Psoas muscle (tissue), 8 donors: ENCODE measurements around the gene ATP6AP1. TPM values are rescaled to one million over a fixed set of nuclear protein-coding genes. Genes with fewer than 3 reads are reported as not detected.

Source experiments
- ATAC-seq, 4 donors: fragments of 200-7000 bp; cut with Tn5 transposase; one replicate each; pipeline ENCODE4 v1.9.1; 2020; ENCODE audit warnings: moderate library complexity in 3 of 4, mild to moderate bottlenecking in 2 of 4
- DNase-seq, 2 donors: peaks; one replicate each; pipeline ENCODE4 v3.0.0-alpha.2; 2020
- H3K27ac ChIP-seq: fragments of 200-600 bp; one replicate; pipeline ENCODE4 v1.8.0; 2022
- H3K27me3 ChIP-seq, 3 donors: fragments of 200-600 bp in 1 of 3; one replicate each; pipeline versions ENCODE4 v1.6.1 to v1.8.0; 2013 to 2022; ENCODE audit warnings: low read length in 2 of 3, mild to moderate bottlenecking in 2 of 3, moderate library complexity in 1 of 3; ENCODE audit not compliant: insufficient read depth in 3 of 3
- H3K36me3 ChIP-seq, 2 donors: fragments of 200-600 bp in 1 of 2; one replicate each; pipeline versions ENCODE4 v1.6.1 to v1.8.0; 2013 to 2022; ENCODE audit warnings: low read depth in 1 of 2, mild to moderate bottlenecking in 1 of 2, moderate library complexity in 1 of 2; ENCODE audit not compliant: insufficient read depth in 1 of 2
- H3K4me1 ChIP-seq: fragments of 200-600 bp; one replicate; pipeline ENCODE4 v1.8.0; 2022
- H3K4me3 ChIP-seq: fragments of 200-600 bp; one replicate; pipeline ENCODE4 v1.8.0; 2022; ENCODE audit warnings: mild to moderate bottlenecking
- H3K9me3 ChIP-seq: fragments of 200-600 bp; one replicate; pipeline ENCODE4 v1.8.0; 2022
- WGBS, 3 donors: extraction: QIAGEN DNeasy Blood & Tissue Kit; methylation state at CpG; one replicate each; pipeline versions ENCODE4 v1.1.6 to v1.1.7; 2013; 5-methylcytosine and 5-hydroxymethylcytosine counted together
- intact Hi-C, 2 donors: fragments of 100-400 bp; cut with DNase I; formaldehyde crosslinking; loops; one replicate each; pipeline versions ENCODE4 v1.11.0 to v1.14.2; 2022
- polyA plus RNA-seq, 3 donors: library from polyadenylated mRNA; stranded (reverse); fragments of 200-250 nt; gene quantifications; one replicate each; pipeline ENCODE4 v1.2.3, GENCODE V29; 2013
- total RNA-seq, 4 donors: library from RNA; stranded (reverse); fragmentation: NEBNext Ultra II Directional in 2 of 4; extraction: Animal tissue kit (Norgen Biotek cat#: 25700) in 2 of 4; gene quantifications; one replicate each; pipeline versions ENCODE4 v1.2.1 to v1.2.4, GENCODE V29; 2021 to 2023
- TF ChIP-seq, protein P1 (sequence below): fragments of 200-600 bp; IDR thresholded peaks from one replicate; pipeline ENCODE4 v1.8.0; 2022; ENCODE audit warnings: antibody characterized with exemption
- donor health status: healthy with polysubstance abuse.
- donor health status: DM: no; HTN: no; CAD: no; lungs with moderate emphysema.
- donor health status: Bipolar disorder and iron deficiency.
- donor health status: healthy.
- donor health status: DM: yes; HTN: yes; CAD: no.
- donor health status: DM: no; HTN: no; CAD: no.
- donor health status: DM: no; HTN: no; CAD: no.
- donor health status: DM: yes; HTN: yes; CAD: no.

ATP6AP1 gene
- total and polyA plus RNA-seq, 7 donors = 28.3 to 38.6 (median 34.3) TPM

DNA sequence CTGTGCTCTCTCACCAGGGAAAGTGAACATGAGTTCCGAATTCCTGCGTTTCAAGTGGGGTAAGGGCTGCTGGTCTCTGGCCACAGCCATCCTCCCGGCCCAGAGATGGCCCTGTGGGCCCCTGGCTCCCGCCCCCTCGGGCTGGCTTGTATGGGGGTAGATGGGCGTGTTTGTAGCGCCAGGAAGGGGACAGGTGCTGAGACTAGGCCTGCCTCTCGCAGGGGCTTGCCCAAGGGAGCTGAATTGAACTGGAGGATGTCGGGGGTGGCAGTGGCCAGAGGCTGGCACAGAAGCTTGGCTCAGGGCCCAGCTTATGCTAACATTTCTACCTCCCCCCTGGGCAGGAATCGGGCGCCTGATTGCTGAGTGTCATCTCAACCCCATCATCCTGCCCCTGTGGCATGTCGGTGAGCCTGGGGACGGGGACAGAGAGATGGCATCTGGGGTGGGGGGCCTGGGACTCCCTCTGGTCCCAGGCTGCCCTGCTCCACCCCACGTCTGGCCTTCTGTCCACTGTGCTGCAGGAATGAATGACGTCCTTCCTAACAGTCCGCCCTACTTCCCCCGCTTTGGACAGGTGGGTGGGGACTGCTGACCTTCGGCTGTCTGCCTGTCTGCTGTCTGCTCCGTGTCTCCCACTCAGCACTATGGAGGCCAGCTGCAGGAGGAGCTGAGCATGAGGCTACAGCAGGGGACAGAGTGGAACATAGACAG lies 8.6 kb upstream of the ATP6AP1 start:
- Histone ChIP-seq H3K4me1 (peaks cover 3% of the 10 kb centered on the region), H3K27me3 (peaks cover 0 to 9% (median 0%) of the 10 kb centered on the region in 3 donors), H3K9me3 (no peaks in the 10 kb centered on the region), H3K36me3 (peaks cover 0 to 9% of the 10 kb centered on the region in 2 donors), H3K4me3 (no peak overlapping the region), H3K27ac (peak overlapping the region; percentile 16)
- peak; percentile 74 to 85 (median 82) for ATAC-seq
- 34 to 48% (median 35%) methylated on average over 18 to 19 of the region's 19 CpGs for WGBS, 3 donors
- DNase-seq = no peak
- intact Hi-C loops = loop anchor here in 1 of 2 donors (5.0 kb wide), 1 partner anchor 112 kb away; no protein-coding TSS in a partner anchor
- TF ChIP-seq, protein P1, sequence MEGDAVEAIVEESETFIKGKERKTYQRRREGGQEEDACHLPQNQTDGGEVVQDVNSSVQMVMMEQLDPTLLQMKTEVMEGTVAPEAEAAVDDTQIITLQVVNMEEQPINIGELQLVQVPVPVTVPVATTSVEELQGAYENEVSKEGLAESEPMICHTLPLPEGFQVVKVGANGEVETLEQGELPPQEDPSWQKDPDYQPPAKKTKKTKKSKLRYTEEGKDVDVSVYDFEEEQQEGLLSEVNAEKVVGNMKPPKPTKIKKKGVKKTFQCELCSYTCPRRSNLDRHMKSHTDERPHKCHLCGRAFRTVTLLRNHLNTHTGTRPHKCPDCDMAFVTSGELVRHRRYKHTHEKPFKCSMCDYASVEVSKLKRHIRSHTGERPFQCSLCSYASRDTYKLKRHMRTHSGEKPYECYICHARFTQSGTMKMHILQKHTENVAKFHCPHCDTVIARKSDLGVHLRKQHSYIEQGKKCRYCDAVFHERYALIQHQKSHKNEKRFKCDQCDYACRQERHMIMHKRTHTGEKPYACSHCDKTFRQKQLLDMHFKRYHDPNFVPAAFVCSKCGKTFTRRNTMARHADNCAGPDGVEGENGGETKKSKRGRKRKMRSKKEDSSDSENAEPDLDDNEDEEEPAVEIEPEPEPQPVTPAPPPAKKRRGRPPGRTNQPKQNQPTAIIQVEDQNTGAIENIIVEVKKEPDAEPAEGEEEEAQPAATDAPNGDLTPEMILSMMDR = no peak

DNA sequence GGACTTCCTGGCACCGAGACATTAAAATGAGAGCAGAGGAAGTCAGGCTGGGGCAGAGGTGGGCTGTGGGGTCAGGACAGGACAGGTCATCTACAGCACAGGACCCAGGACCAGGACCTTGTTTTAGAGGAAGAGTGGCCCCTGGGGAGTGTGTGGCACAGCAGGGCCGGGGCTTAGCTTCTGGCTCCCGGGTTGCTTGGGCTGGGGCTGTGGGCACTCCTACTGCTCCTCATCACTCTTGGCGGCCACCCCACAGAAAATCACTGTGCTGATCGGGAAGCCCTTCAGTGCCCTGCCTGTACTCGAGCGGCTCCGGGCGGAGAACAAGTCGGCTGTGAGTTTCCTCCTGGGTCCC lies 8.1 kb upstream of the ATP6AP1 start:
- H3K36me3 ChIP-seq = peaks cover 0 to 9% of the 10 kb centered on the region in 2 donors
- TF ChIP-seq, protein P1 = no peak
- H3K9me3 ChIP-seq = no peaks in the 10 kb centered on the region
- DNase-seq = no peak
- H3K27me3 ChIP-seq = peaks cover 0 to 9% (median 0%) of the 10 kb centered on the region in 3 donors
- no peak overlapping the region for H3K4me3 ChIP-seq
- H3K27ac ChIP-seq = peak overlapping the region; percentile 16
- peak in 3 of 4 donors; percentile 26 to 45 (median 39) for ATAC-seq
- WGBS, 3 donors = 55 to 69% (median 58%) methylated on average over 9 to 10 of the region's 10 CpGs
- peaks cover 3% of the 10 kb centered on the region for H3K4me1 ChIP-seq
- intact Hi-C loops = no loop called here

DNA sequence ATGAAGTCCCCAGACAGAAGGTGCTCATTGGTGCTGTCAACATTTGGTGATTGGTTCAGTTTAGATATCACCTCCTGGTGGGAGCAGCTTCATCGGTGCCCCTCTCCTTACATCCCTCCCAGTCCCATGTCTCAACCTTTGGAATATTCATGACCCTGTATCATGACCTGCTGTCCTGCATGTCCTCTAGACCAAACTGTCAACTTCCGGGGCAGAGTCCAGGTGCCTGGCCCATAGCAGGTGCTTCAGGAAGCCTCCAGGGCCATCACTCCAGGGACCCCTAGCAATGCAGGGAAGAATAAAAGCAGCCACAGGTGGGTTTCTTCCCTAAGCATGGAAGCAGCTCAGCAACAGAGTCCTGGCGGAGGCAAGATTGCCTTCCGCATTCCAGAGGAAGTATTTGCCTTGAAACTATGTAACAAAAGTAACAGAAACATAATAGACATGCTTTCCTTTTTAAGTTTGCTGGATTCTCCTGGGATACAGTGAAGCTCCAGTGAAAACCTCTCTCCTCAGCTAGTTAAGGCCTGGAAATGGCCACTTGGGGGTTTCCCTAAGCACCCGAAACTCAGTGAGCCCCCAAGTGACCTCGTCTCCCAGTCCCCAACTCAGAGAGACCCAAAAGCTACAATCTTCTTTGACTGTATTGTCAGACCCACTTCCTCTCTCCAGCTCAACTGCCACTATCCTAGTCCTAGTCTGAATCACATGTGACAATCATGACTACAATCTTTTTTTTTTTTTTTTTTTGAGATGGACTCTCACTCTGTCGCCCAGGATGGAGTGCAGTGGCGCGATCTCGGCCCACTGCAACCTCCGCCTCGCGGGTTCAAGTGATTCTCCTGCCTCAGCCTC lies 1.3 kb upstream of the ATP6AP1 start:
- ATAC-seq (no peak), DNase-seq (no peak)
- 86 to 88% (median 86%) methylated on average over 13 of the region's 13 CpGs for WGBS, 3 donors
- Histone ChIP-seq H3K4me3 (no peak overlapping the region), H3K36me3 (no peaks in the 10 kb centered on the region), H3K27me3 (no peaks in the 10 kb centered on the region), H3K9me3 (no peaks in the 10 kb centered on the region), H3K27ac (no peak overlapping the region), H3K4me1 (no peaks in the 10 kb centered on the region)
- intact Hi-C loops = no loop called here
- TF ChIP-seq, protein P1 = no peak

DNA sequence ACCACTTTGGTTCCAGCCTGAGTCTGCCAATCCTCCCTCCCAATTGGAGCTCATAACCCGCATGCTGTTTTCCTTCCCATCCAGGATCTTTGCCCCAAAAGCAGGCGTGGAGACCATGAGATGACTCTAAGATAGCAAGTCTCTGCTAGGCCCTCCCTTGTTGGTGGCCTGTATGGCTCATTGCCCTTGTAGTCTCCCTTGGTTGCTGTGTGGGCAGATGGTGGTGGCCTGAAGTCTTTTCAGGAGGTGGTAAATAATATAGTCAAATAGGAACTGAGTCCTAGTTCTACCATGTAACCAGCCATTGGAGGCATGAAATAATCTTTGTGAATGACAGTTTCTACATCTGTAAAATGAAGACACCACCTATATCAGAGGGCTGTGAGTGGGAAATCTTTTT lies 1.2 kb downstream of the ATP6AP1 start:
- no peak for ATAC-seq
- 67 to 71% (median 71%) methylated on average over 2 of the region's 2 CpGs for WGBS, 3 donors
- Histone ChIP-seq H3K4me3 (peak overlapping the region; percentile 81), H3K27ac (no peak overlapping the region), H3K27me3 (no peaks in the 10 kb centered on the region), H3K4me1 (no peaks in the 10 kb centered on the region), H3K36me3 (peaks cover 0 to 13% of the 10 kb centered on the region in 2 donors), H3K9me3 (no peaks in the 10 kb centered on the region)
- intact Hi-C loops = no loop called here
- no peak for DNase-seq
- TF ChIP-seq, protein P1 = no peak
